Activated CD8-positive, alpha-beta memory T cell treated with anti-CD3 and anti-CD28 coated beads, Interleukin-2, amount 50 U/mL, for 4 hours (primary cell): ENCODE results near the gene C20orf141.
"Not testable (repeated sequence)": the region's sequence is repeated elsewhere in the genome, so short reads cannot be mapped to it uniquely, and the experiment has no call there.

Experiments
- DNase-seq: peaks from one replicate; pipeline ENCODE4 v3.0.0-alpha.2; 2020

The C20orf141 gene

GRCh38 chr20:2820896-2821869 lies 6.4 kb downstream of the C20orf141 start:
- DNase-seq, result no peak

- peak; percentile 48 for DNase-seq
Observed at GRCh38 chr20:2822073-2822472, 7.3 kb downstream of the C20orf141 start.

GRCh38 chr20:2825761-2826160 lies 11.0 kb downstream of the C20orf141 start:
- DNase-seq, result no peak

- DNase-seq, result no peak
Observed at GRCh38 chr20:2826655-2827054, 11.9 kb downstream of the C20orf141 start.

- DNase-seq, result no peak
Observed at GRCh38 chr20:2829376-2829775, 14.6 kb downstream of the C20orf141 start.

- DNase-seq, result not testable (repeated sequence)
Observed at GRCh38 chr20:2831206-2831605, 16.4 kb downstream of the C20orf141 start.

GRCh38 chr20:2833761-2834160 lies 19.0 kb downstream of the C20orf141 start:
- DNase-seq, result no peak

- DNase-seq, result no peak
Observed at GRCh38 chr20:2834401-2835110, 19.8 kb downstream of the C20orf141 start.

GRCh38 chr20:2835331-2835796 lies 20.6 kb downstream of the C20orf141 start:
- no peak for DNase-seq

GRCh38 chr20:2836035-2836434 lies 21.2 kb downstream of the C20orf141 start:
- no peak for DNase-seq

- no peak for DNase-seq
Observed at GRCh38 chr20:2837221-2837960, 22.6 kb downstream of the C20orf141 start.

- DNase-seq, result no peak
Observed at GRCh38 chr20:2838170-2838797, 23.5 kb downstream of the C20orf141 start.

GRCh38 chr20:2838847-2839671 lies 24.3 kb downstream of the C20orf141 start:
- DNase-seq, result no peak

- DNase-seq, result no peak
Observed at GRCh38 chr20:2839732-2840137, 24.9 kb downstream of the C20orf141 start.

- DNase-seq, result peak; percentile 90
Observed at GRCh38 chr20:2840138-2840966, 25.6 kb downstream of the C20orf141 start, which contains the start of the genes PCED1A and VPS16. Gene PCED1A, minus strand, starts transcription at chr20:2840655. Its CDS starts 743 bp downstream, at chr20:2839912. Gene VPS16, plus strand, starts transcription at chr20:2840745. Its CDS starts 30 bp downstream, at chr20:2840775.

- peak; percentile 34 for DNase-seq
Observed at GRCh38 chr20:2840967-2841531, 26.3 kb downstream of the C20orf141 start.

GRCh38 chr20:2845607-2846006 lies 30.8 kb downstream of the C20orf141 start:
- no peak for DNase-seq

GRCh38 chr20:2846698-2847097 lies 31.9 kb downstream of the C20orf141 start:
- DNase-seq, result no peak

GRCh38 chr20:2847802-2848201 lies 33.0 kb downstream of the C20orf141 start:
- no peak for DNase-seq

- DNase-seq, result no peak
Observed at GRCh38 chr20:2849529-2849928, 34.7 kb downstream of the C20orf141 start.
